ELF-1 (cell line): ENCODE data around the gene DAP3.
A peak's percentile ranks its signal among the peaks of the same experiment; 100 is the strongest.
"Not testable (repeated sequence)": the region's sequence is repeated elsewhere in the genome, so short reads cannot be mapped to it uniquely, and the experiment has no call there.

Experiments
- DNase-seq: peaks from one replicate; pipeline ENCODE4 v3.0.0-alpha.2; 2016; ENCODE audit warnings: low read depth, low spot score

DAP3 gene

DNA sequence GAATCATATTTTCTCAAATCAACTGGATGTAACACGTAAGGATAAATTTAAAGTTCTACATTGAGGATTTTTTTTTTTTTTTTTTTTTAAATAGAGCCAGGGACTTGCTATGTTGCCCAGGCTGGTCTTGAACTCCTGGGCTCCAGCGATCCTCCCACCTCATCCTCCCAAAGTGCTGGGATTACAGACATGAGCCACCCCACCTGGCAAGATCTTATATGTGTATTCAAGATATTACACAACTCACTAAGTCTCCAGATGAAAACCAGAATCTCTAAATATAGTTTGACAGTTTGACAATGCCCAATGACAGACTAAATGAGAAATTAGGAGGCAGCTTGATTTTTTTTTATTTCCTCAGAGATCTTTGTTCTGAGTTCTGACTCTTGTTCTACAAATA lies 7.1 kb upstream of the DAP3 start:
- no peak for DNase-seq

DNA sequence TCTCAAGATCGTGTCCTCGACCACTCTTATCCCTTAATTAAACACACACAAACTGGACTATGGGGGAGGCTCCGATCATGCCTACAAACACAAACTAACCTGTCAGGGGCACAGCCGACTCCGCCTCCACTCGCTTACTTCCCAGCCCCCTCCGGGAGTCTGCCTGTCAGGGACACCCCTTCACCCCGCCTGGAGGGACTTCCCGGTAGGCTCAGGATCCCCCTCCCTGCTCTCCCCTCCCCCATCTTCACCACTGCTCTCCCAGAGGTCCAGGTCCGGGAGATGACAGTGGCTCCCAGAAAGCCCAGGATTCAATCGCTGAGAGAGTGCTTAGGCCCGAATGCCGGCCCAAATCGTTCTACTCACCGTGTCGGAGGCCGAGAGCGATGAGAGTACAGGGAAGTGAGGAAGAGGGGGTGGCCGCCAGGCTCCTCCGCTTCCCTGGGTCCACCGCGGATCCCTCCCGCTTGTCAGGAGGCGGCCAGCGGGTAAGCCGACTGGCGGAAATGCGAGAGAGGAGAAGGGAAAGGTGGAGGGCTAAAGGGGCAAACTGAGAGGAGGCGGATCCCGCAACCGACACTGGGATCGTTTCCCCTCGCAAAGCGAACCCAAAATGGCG lies 1.1 kb upstream of the DAP3 start:
- not testable (repeated sequence) for DNase-seq

DNA sequence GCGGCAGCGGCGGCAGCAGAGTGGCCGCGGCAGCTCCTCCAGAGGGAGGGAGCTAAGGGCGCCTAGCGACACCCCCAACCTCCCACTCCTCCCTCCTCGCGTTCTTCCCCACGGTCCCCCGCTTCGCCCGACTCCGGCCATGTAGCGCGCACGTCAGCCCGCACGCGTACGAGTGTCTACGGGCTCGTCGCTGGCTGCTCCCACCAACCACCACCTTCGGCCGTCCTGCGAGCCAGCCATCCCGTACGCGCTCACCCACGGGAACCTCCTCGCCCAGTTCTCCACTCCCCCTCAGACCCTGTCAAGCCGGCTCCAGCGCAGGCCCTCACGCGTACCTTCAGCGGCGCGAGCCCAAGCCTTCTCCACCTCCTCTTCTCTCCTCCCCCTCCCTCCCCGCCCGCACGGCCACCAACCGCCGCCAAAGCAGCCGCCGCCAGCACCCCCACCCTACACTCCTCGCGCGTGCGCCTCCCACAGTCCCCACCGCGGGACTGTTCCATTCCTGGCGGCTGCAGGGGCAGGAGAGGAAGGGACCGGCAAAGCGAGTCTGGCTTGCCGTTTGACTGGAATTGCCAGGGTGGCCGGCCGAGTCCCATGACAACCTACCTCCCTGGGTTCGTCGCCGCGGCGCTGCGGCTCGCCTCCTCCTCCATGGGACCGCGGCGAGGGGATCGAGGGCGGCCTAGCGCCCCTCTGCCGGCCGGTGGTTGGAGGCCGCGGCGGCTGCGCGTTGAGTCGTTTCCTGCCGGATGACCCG lies 389 bp upstream of the DAP3 start, which contains the start of gene YY1AP1:
TSS of gene YY1AP1 (minus strand) at position 451 of the 757 bp plus-strand sequence. CDS start 8,338 bp downstream, outside the sequence.
- peak; percentile 91 for DNase-seq

DNA sequence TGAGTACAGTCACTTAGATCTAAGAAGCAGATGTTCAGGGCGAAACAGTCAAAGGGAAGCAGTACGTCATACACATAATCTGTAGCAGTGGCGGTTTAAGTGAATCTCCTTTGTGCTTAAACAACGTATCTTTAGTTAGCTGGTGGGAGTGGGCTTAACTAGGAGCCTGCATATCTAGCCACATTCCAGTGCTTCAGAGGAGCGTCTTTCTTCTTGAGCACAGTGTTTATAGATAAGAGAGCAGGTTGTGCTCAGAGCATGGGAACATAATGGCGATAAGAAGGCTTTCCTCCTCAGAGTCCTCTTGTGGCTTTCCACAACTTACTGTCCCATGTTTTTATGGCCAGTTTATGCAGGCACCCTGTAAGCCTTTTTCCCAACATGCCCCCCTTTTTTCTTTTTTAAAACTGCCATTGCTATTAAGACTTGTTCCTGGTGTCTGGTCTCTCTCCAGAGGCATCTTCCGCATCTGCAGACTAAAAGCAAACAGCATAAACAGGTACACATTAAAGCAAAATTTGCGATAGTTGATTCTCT lies 3.2 kb downstream of the DAP3 start:
- peak; percentile 22 for DNase-seq

DNA sequence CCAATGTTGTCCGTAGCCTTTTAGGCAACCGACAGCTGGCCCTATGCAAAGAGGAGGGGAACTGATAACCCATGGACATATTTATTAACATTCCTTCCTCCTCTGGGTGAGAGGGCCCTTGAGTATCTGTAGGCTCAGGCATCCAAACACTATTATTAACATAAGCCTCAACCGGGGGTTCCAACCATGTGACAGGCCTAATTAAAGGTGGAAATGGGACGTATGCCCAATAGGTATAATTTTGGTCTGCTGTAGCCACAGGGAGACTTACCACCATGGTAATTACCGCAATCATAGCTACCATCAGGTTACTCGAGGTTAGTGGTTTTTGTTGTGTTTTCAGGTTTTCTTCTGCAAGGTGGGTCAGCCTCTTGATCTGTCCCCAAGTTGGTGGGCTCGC lies 5.3 kb downstream of the DAP3 start:
- no peak for DNase-seq

GRCh38 chr1:155695072-155695471 lies 6.2 kb downstream of the DAP3 start:
- DNase-seq, result no peak

DNA sequence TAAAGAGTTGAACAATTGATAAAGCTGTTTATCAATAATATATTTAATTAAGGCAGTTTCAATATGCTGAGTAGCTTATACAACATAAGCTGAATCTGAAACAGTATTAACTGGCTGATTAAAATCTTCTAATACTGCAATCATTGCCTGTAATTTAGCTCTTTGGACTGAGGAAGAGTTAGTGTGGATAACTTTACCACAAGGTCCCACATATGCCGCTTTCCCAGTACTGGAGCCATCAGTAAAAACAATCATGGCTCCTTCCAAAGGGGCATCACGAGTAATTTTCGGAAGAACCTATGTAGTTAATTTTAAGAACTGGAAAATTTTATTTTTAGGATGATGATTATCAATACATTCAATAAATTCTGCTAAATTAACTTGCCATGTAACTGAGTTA lies 6.7 kb downstream of the DAP3 start:
- DNase-seq, result no peak

DNA sequence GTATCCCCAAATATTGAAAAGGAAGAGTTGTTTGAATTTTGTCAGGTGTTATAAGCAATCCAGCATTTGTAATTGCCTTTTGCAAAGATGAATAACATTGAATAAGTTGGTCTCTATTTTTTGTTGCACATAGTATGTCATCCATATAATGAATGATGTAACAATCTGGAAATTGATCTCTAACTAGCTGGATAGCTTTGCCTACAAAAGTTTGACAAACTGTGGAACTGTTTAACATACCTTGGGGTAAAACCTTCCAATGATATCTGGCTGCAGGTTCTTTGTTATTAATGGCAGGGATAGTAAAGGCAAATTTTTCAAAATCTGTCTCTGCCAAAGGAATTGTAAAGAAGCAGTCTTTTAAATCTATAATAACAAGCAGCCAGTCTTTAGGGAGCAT lies 7.6 kb downstream of the DAP3 start:
- no peak for DNase-seq

DNA sequence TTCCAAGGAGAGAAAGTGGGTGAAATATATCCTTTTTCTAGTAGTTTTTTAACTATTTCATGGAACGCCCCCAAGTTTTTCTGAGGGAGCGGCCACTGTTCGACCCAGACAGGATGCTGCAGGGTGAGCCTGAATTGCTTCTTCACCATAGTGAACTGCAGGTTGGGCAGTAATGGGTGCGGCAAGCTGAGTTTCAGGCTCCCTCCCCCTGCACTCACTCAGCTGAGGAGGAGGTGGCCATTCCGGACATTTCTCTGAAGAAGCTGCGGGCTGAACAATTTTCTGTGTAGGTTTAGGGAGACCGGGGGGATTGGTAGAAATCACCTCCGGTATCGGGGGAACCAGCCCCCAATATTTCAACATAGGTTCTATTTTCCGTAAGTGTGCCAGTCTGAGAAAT lies 8.2 kb downstream of the DAP3 start:
- no peak for DNase-seq

DNA sequence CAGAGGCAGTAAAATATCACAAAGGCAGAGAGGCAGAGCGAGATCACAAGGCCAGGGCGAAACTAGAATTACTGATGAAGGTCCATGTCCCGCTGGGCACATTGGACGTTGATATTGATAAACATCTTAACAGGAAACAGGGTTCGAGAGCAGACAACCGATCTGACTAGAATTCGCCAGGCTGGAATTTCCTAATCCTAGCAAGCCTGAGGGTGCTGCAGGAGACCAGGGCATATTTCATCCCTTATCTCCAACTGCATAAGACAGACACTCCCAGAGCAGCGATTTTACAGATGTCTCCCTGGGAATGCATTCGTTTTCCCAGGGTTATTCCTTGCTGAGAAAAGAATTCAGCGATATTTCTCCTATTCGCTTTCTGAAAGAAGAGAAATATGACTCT lies 8.7 kb downstream of the DAP3 start:
- DNase-seq, result peak; percentile 37

GRCh38 chr1:155698382-155699038 lies 9.6 kb downstream of the DAP3 start:
- DNase-seq, result peak; percentile 18

- peak; percentile 59 for DNase-seq
Measured at GRCh38 chr1:155699062-155699461, 10.2 kb downstream of the DAP3 start.

DNA sequence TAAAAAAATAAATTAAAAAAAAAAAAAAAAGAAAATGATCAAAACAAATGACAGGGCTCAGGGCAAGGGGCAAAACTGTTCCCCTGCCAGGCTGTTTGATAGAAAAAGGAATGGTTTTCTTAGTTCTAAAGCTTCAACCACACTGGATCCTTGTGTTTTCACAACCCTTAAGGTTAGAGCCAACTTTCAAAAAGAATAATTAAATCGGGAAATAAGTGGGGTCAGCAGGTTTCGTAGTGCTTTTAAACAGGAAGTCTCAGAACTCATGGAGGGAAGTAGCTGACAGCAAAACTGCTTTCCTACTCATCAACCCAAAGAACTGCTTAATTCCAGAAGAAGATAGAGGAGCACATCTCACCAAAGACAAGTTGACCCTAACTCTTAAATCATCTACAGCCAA lies 12.8 kb downstream of the DAP3 start:
- DNase-seq, result not testable (repeated sequence)

DNA sequence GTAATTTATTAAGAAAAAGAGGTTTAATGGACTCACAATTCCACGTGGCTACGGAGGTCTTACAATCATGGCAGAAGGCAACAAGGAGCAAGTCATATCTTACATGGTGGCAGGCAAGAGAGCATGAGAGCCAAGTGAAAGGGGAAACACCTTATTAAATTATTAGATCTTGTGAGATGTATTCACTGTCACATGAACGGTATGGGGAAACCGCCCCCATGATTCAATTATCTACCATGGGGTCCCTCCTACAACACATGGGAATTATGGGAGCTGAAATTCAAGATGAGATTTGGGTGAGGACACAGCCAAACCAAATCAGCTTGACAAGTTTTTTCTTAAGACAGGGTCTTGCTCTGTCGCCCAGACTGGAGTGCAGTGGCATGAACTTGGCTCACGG lies 14.3 kb downstream of the DAP3 start:
- DNase-seq, result no peak

- DNase-seq, result not testable (repeated sequence)
Measured at GRCh38 chr1:155704414-155704813, 15.5 kb downstream of the DAP3 start.

GRCh38 chr1:155706139-155706538 lies 17.2 kb downstream of the DAP3 start:
- no peak for DNase-seq

DNA sequence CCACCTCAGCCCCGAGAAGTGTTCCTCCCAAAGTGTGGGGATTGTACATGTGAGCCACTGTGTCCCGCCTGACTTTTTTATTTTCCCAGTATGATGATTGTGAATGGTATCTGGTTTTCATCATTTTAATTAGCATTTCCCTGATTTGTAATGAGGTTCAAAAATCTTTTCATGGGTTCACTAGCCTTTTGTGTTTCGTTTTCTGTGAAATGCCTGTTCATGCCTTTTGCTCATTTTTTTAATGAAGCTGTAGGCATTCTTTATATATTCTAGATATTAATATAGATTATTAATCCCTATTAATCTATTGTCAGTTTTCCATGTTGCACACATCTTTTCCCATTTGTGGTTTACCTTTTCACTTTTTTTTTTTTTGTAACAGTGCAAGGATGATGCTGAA lies 20.5 kb downstream of the DAP3 start:
- DNase-seq, result no peak

DNA sequence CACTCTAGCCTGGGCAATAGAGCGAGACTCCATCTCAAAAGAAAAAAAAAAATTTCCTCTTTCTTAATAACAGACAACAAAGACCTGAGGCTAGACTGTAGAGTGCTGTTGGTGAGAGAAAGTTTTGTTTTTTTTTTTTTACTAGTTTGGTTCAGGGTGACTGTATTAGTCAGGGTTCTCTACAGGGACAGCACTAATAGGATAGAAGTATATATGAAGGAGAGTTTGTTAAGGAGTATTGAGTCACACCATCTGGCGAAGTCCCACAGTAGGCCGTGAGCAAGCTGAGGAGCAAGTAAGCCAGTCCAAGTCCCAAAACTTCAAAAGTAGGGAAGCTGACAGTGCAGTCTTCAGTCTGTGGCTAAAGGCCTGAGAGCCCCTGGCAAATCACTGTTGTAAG lies 22.6 kb downstream of the DAP3 start:
- not testable (repeated sequence) for DNase-seq

- DNase-seq, result not testable (repeated sequence)
Measured at GRCh38 chr1:155712636-155713035, 23.7 kb downstream of the DAP3 start.

GRCh38 chr1:155713075-155713474 lies 24.2 kb downstream of the DAP3 start:
- no peak for DNase-seq

GRCh38 chr1:155715056-155715455 lies 26.2 kb downstream of the DAP3 start:
- DNase-seq, result not testable (repeated sequence)

DNA sequence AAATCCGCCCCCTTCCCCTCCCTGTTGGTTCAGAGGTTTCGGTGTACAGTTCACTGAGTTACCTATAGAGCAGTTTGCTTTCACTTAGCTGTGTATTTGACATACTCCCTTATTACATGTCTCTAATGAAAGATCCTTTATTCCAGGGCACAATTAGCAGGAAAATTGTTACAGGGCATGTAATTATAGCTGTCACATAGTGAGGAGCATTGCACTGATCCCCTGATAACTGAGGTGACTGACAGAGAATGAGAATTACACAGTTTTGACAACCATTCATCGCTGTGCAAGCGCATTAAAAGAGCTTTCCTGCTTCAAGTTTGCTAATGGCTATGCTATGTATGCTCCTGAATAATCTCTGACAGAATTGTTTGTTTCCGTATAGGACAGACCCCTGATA lies 26.9 kb downstream of the DAP3 start:
- DNase-seq, result no peak
